CD4-positive, CD25-positive, alpha-beta regulatory T cell (primary cell): Measurements from ENCODE around the gene PHETA2. TPM values are rescaled to one million over a fixed set of nuclear protein-coding genes. Genes with fewer than 3 reads are reported as not detected.
"Not testable (repeated sequence)": the region's sequence is repeated elsewhere in the genome, so short reads cannot be mapped to it uniquely, and the experiment has no call there.

Experiments
- ATAC-seq, 2 donors: fragments of 150-1000 bp; cut with Tn5 transposase; one replicate each; pipeline ENCODE4 v1.10.0; 2021; ENCODE audit warnings: low read depth in 2 of 2, moderate number of reproducible peaks in 2 of 2, moderate library complexity in 1 of 2
- DNase-seq, 3 donors: peaks; one replicate each; pipeline versions ENCODE4 v3.0.0 to v3.0.0-alpha.2; 2012 to 2022; ENCODE audit warnings: mixed read lengths in 1 of 3
- H3K27ac ChIP-seq: one replicate; pipeline ENCODE4 v1.7.0; 2013; ENCODE audit warnings: mild to moderate bottlenecking, low read length; ENCODE audit not compliant: insufficient read depth, poor library complexity, severe bottlenecking
- H3K27me3 ChIP-seq: one replicate; pipeline ENCODE4 v1.7.0; 2013; ENCODE audit warnings: low read length; ENCODE audit not compliant: control insufficient read depth, insufficient read depth
- H3K36me3 ChIP-seq: one replicate; pipeline ENCODE4 v1.7.0; 2013; ENCODE audit warnings: mild to moderate bottlenecking, low read length, moderate library complexity; ENCODE audit not compliant: control insufficient read depth, insufficient read depth
- H3K4me1 ChIP-seq: 2 replicates; pipeline ENCODE4 v1.7.0; 2013; ENCODE audit warnings: mild to moderate bottlenecking, low read length; ENCODE audit not compliant: insufficient read depth, control insufficient read depth, poor library complexity, severe bottlenecking
- H3K4me3 ChIP-seq: one replicate; pipeline ENCODE4 v1.7.0; 2013; ENCODE audit warnings: low read depth, mild to moderate bottlenecking, low read length, moderate library complexity
- H3K9me3 ChIP-seq, 2 experiments: 1 replicate in 1 of 2; 2 replicates in 1 of 2; pipeline ENCODE4 v1.7.0; 2013; ENCODE audit warnings: low read length in 2 of 2, mild to moderate bottlenecking in 1 of 2, moderate library complexity in 1 of 2; ENCODE audit not compliant: control insufficient read depth in 2 of 2
- H3K27ac Mint-ChIP-seq, 3 donors: one replicate each; pipeline ENCODE4 v1.8.0; 2020 to 2022; ENCODE audit warnings: mild to moderate bottlenecking in 3 of 3, mixed read lengths in 3 of 3, moderate library complexity in 2 of 3
- H3K27me3 Mint-ChIP-seq: one replicate; pipeline ENCODE4 v1.8.0; 2022; ENCODE audit warnings: mild to moderate bottlenecking, mixed read lengths
- H3K36me3 Mint-ChIP-seq: one replicate; pipeline ENCODE4 v1.8.0; 2020; ENCODE audit warnings: mixed read lengths
- H3K4me1 Mint-ChIP-seq, 4 donors: one replicate each; pipeline ENCODE4 v1.8.0; 2020 to 2022; ENCODE audit warnings: mixed read lengths in 4 of 4, mild to moderate bottlenecking in 1 of 4
- H3K4me3 Mint-ChIP-seq, 4 donors: one replicate each; pipeline ENCODE4 v1.8.0; 2020 to 2022; ENCODE audit warnings: mild to moderate bottlenecking in 4 of 4, mixed read lengths in 4 of 4, moderate library complexity in 3 of 4
- H3K9me3 Mint-ChIP-seq, 7 donors: one replicate each; pipeline ENCODE4 v1.8.0; 2020 to 2022; ENCODE audit warnings: mixed read lengths in 7 of 7, mild to moderate bottlenecking in 3 of 7, moderate library complexity in 2 of 7
- polyA plus RNA-seq, 4 donors: library from polyadenylated mRNA; unstranded; fragments of 300-500 nt; fragmentation: Illumina TruSeq; gene quantifications; one replicate each; pipeline ENCODE4 v1.2.3, GENCODE V29; 2021
- total RNA-seq: library from RNA; stranded (reverse); gene quantifications from one replicate; pipeline ENCODE4 v1.2.3, GENCODE V29; 2022

PHETA2 gene
- total and polyA plus RNA-seq, 5 donors from 2014 or later = 1.5 to 2.6 (median 2.0) TPM

- peak; percentile 98 to 99 (median 99) for DNase-seq
- peaks cover 15% of the 10 kb centered on the region for H3K36me3 ChIP-seq
- Mint-ChIP-seq H3K27me3 (no peaks in the 10 kb centered on the region), H3K36me3 (peaks cover 21% of the 10 kb centered on the region), H3K27ac (peak within 1 kb of the TSS; percentile 95 to 100 (median 99)), H3K4me1 (peaks cover 15 to 52% (median 23%) of the 10 kb centered on the region in 4 donors), H3K9me3 (no peaks in the 10 kb centered on the region), H3K4me3 (peak within 1 kb of the TSS; percentile 98 to 99 (median 99))
- no peaks in the 10 kb centered on the region for H3K9me3 ChIP-seq
- peak; percentile 90 to 93 for ATAC-seq
- H3K27me3 ChIP-seq = no peaks in the 10 kb centered on the region
- peaks cover 27% of the 10 kb centered on the region for H3K4me1 ChIP-seq
- H3K27ac ChIP-seq = peak within 1 kb of the TSS; percentile 98
- peak within 1 kb of the TSS; percentile 87 for H3K4me3 ChIP-seq
Observed at GRCh38 chr22:42090596-42091454, 16.8 kb downstream of the PHETA2 start, which contains the start of gene NDUFA6. Gene NDUFA6 (minus strand): TSS chr22:42090772. CDS start chr22:42090744, 28 bp downstream.

GRCh38 chr22:42091455-42091782, 17.4 kb downstream of the PHETA2 start:
- H3K4me3 Mint-ChIP-seq = peak overlapping the region; percentile 98 to 99 (median 99)
- H3K4me3 ChIP-seq = peak overlapping the region; percentile 87
- ATAC-seq (no peak), DNase-seq (peak in 1 of 3 donors; percentile 33)
- H3K27ac Mint-ChIP-seq = peak overlapping the region; percentile 95 to 100 (median 99)
- peaks cover 9% of the 10 kb centered on the region for H3K36me3 ChIP-seq
- H3K27me3 ChIP-seq = no peaks in the 10 kb centered on the region
- H3K9me3 Mint-ChIP-seq = no peaks in the 10 kb centered on the region
- no peaks in the 10 kb centered on the region for H3K27me3 Mint-ChIP-seq
- H3K4me1 Mint-ChIP-seq = peaks cover 15 to 46% (median 21%) of the 10 kb centered on the region in 4 donors
- peaks cover 19% of the 10 kb centered on the region for H3K36me3 Mint-ChIP-seq
- no peaks in the 10 kb centered on the region for H3K9me3 ChIP-seq
- H3K27ac ChIP-seq = peak overlapping the region; percentile 98
- peaks cover 27% of the 10 kb centered on the region for H3K4me1 ChIP-seq

GRCh38 chr22:42101199-42101598, 27.2 kb downstream of the PHETA2 start:
- Mint-ChIP-seq H3K27me3 (no peaks in the 10 kb centered on the region), H3K27ac (no peak overlapping the region), H3K4me1 (peaks cover 0 to 5% (median 0%) of the 10 kb centered on the region in 4 donors), H3K4me3 (no peak overlapping the region), H3K9me3 (peaks cover 0 to 40% (median 3%) of the 10 kb centered on the region in 7 donors), H3K36me3 (peaks cover 19% of the 10 kb centered on the region)
- Histone ChIP-seq H3K27ac (no peak overlapping the region), H3K9me3 (peaks cover 31 to 47% of the 10 kb centered on the region in 2 experiments), H3K27me3 (no peaks in the 10 kb centered on the region), H3K4me3 (no peak overlapping the region), H3K4me1 (no peaks in the 10 kb centered on the region), H3K36me3 (peaks cover 2% of the 10 kb centered on the region)
- ATAC-seq = no peak
- DNase-seq = no peak

- not testable (repeated sequence) for DNase-seq, H3K4me3 Mint-ChIP-seq, H3K4me1 Mint-ChIP-seq, H3K27me3 ChIP-seq, H3K27me3 Mint-ChIP-seq, ATAC-seq, H3K36me3 ChIP-seq, H3K27ac ChIP-seq, H3K36me3 Mint-ChIP-seq, H3K27ac Mint-ChIP-seq, H3K4me3 ChIP-seq, H3K4me1 ChIP-seq
- H3K9me3 Mint-ChIP-seq = peaks cover 0 to 37% (median 3%) of the 10 kb centered on the region in 7 donors
- H3K9me3 ChIP-seq = peaks cover 31 to 47% of the 10 kb centered on the region in 2 experiments
Observed at GRCh38 chr22:42104332-42104860, 30.3 kb downstream of the PHETA2 start.

- Mint-ChIP-seq H3K36me3 (no peaks in the 10 kb centered on the region), H3K4me3 (no peak overlapping the region), H3K9me3 (peaks cover 0 to 11% (median 0%) of the 10 kb centered on the region in 7 donors), H3K27me3 (no peaks in the 10 kb centered on the region), H3K4me1 (peaks cover 0 to 6% (median 2%) of the 10 kb centered on the region in 4 donors), H3K27ac (no peak overlapping the region)
- Histone ChIP-seq H3K4me3 (no peak overlapping the region), H3K4me1 (no peaks in the 10 kb centered on the region), H3K27me3 (no peaks in the 10 kb centered on the region), H3K36me3 (no peaks in the 10 kb centered on the region), H3K27ac (no peak overlapping the region), H3K9me3 (peaks cover 11 to 20% of the 10 kb centered on the region in 2 experiments)
- DNase-seq (no peak), ATAC-seq (no peak)
Observed at GRCh38 chr22:42108848-42109247, 34.8 kb downstream of the PHETA2 start.

GRCh38 chr22:42111798-42112197, 37.8 kb downstream of the PHETA2 start:
- H3K27ac ChIP-seq = no peak overlapping the region
- no peaks in the 10 kb centered on the region for H3K4me1 ChIP-seq
- H3K27me3 Mint-ChIP-seq = no peaks in the 10 kb centered on the region
- H3K36me3 ChIP-seq = no peaks in the 10 kb centered on the region
- H3K9me3 ChIP-seq = peaks cover 8 to 19% of the 10 kb centered on the region in 2 experiments
- peak overlapping the region in 1 of 3 donors; percentile 72 for H3K27ac Mint-ChIP-seq
- peaks cover 0 to 20% (median 4%) of the 10 kb centered on the region in 7 donors for H3K9me3 Mint-ChIP-seq
- H3K36me3 Mint-ChIP-seq = peaks cover 12% of the 10 kb centered on the region
- ATAC-seq (no peak), DNase-seq (no peak)
- H3K27me3 ChIP-seq = no peaks in the 10 kb centered on the region
- H3K4me3 Mint-ChIP-seq = no peak overlapping the region
- no peak overlapping the region for H3K4me3 ChIP-seq
- peaks cover 0 to 6% (median 2%) of the 10 kb centered on the region in 4 donors for H3K4me1 Mint-ChIP-seq

GRCh38 chr22:42112793-42113192, 38.7 kb downstream of the PHETA2 start:
- peaks cover 8 to 19% of the 10 kb centered on the region in 2 experiments for H3K9me3 ChIP-seq
- not testable (repeated sequence) for H3K4me3 ChIP-seq, H3K27me3 ChIP-seq, H3K27ac Mint-ChIP-seq, H3K36me3 ChIP-seq, H3K27ac ChIP-seq, ATAC-seq, H3K4me1 Mint-ChIP-seq, H3K4me3 Mint-ChIP-seq, H3K27me3 Mint-ChIP-seq, DNase-seq, H3K4me1 ChIP-seq
- Mint-ChIP-seq H3K36me3 (peaks cover 12% of the 10 kb centered on the region), H3K9me3 (peaks cover 0 to 21% (median 4%) of the 10 kb centered on the region in 7 donors)
